ENCODE measurements around the gene C11orf97.
"Not testable (repeated sequence)": the region's sequence is repeated elsewhere in the genome, so short reads cannot be mapped to it uniquely, and the experiment has no call there.

Gene C11orf97

DNA sequence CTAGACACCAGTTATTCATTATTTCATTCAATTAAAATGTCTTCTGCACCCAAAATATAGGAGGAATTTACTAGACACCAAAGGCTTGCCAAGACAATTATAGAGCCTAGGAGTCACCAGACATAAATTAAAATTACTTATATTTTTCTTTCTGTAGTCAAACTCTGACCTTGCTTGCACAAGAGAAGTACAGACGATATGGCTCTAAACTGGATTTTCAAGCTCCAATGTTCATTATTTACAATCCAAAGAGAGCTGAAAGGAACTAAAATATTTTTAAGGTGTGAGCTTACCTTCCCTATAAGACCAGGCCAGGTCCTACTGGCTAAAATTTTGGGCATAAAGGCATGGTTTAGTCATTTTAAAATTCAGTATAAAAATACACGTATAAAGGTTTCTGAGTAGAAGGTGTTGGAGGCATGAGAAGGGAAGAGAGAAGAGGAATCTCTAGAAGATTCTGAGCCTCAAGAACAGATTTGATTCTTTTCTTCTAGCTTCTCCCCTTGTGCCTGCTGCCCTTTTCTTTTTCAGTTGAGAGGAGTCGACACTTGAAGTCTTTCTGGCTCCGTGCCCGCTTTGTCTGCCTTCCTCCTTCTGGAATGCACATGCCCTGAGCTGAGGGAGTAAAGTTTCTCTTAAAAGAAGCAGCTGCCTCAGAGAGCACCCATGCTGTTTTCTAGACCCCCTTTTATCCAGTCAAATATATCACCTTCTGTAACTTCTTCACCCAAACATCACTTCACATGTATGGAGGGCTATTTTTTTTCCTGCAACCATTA, 13.5 kb downstream of the C11orf97 start:
- DNase-seq = peak; percentile 71

DNA sequence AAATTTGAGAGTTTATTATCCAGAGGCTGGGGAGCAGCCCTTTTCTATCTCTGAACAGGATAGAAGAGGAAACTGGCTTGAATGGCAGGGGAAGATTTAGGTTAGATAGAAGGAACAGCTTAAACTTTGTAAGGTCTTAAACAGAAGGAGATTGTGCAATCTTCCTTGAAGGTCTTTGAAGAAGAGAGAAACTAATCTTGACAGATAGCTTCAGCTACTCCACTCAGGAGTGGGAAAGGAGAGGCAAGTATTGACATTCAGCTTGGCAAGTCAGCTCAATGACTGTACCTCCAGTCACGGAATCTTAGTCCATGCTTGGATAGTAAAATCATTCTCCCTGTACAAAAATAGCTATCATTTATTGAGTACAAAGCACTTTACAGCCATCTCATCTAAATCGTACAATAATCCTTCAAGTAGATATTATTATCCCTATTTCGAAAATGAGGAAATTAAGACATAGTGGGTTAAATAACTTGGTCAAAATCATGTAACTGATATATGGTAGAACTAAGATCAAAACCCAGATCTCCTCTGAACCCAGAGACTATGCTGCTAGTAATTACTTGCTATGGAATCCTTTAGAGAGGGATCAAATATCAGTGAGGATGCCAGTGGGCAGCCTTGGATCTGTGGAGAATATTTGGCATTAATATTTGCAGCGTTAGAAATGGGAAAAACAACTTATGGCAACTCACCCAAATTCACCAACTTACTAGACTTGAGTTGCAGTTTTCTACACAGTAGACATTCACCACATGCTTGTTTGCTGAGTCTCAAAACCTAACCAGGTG, 14.6 kb downstream of the C11orf97 start:
- no peak for DNase-seq

- DNase-seq = no peak
Observed at GRCh38 chr11:94528551-94528950, 16.3 kb downstream of the C11orf97 start.

GRCh38 chr11:94532211-94532610, 19.9 kb downstream of the C11orf97 start:
- peak; percentile 11 for DNase-seq

DNA sequence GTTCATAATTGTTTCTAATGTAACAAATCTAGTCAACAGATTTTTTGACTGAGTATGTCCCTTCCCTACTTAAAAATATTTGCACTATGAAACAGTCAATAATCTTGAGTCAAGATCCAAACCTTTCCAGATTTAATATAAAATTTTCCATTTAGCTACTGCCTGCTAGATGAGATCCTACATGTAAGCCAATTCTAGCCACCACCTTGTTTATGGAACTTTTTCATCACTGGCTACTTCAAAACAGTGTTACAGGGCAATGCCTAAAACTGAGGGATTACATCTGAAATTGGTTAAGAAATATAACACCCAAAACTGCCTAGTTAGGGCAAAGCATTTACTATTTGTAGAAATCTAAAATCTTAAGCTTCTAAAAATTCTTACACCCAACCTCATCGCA, 20.9 kb downstream of the C11orf97 start:
- no peak for DNase-seq

DNA sequence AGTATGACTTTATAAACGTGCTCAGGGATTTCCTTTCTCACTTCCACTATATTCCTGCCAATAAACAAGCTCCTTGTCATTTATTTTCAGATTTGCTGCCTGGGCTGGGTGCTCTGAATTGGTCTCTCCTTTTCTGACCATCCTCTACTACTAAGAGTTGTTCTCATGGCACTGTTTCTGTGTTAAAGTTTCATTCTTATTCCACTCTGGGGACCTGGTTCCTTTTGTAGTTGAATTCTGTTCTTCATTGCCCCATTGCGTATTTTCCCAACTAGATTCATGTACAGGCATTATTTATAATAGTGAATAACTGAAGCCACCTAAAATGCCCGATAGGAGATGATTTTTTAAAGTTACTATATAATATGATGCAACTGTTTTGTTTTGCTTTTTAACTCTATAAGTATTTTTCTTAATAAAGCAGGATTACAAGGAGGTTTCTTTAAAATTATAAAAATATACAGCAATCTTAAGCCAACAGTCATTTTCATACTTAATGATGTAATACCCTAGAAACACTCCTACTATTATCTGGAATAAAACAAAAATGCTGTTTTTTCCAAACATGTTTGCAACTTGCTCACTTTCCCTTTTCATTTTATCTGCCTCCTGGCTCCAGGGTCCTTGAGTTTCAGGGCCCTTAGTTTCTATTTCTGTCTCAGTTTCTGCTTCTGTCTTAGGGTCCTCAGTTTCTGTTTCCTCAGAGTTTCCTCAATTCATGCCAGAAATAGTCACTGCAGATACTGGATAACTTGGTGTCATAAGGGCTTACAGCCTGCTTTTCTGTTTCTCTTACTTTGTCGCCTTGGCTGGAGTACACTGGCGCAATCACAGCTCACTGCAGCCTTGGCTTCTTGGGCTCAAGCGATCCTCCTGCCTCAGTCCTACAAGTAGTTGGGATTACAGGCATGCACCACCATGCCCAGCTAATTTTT, 21.7 kb downstream of the C11orf97 start:
- DNase-seq = no peak

DNA sequence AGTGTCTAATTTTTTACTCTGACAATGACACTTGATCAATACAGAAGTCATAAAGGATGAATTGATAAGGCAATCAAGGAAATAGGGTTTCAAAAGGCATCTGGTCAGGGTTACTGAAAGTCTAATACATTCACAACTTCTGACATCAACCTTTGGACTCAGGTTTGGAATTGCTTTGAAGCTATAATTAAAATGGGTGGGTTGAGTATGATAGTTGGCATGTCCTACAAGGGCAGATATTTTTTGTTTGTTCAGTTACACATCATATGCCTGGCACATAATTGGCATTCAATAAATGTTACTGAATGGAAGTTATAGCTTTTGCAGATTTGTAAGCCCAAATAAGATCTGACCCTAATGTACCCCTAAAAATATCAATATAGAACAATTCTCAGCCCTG, 24.1 kb downstream of the C11orf97 start:
- DNase-seq = no peak

- peak; percentile 20 for DNase-seq
Observed at GRCh38 chr11:94537031-94537600, 24.9 kb downstream of the C11orf97 start.

DNA sequence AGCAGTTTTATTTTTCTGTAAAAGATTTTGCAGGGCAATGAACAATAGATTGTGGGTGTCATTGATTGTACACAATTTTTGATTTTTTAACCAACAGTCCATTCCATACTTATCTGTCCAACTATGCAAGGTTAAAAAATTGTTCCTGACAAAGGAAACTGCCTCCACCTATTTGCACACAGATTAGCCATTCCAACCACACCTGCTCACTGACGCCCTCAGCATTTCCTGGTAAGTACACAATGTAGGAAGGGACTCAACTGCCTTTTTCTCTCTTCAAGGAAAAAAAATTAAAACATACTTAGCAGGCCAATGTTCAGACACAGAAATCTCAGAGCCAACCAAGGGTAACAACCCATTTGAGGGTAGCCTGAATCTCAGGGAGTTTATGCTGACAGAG, 27.2 kb downstream of the C11orf97 start:
- no peak for DNase-seq

GRCh38 chr11:94543695-94544645, 31.7 kb downstream of the C11orf97 start, which contains the start of gene FUT4:
TSS of gene FUT4 (plus strand) at chr11:94543921. CDS start at chr11:94544134, 213 bp downstream.
- peak; percentile 69 for DNase-seq

DNA sequence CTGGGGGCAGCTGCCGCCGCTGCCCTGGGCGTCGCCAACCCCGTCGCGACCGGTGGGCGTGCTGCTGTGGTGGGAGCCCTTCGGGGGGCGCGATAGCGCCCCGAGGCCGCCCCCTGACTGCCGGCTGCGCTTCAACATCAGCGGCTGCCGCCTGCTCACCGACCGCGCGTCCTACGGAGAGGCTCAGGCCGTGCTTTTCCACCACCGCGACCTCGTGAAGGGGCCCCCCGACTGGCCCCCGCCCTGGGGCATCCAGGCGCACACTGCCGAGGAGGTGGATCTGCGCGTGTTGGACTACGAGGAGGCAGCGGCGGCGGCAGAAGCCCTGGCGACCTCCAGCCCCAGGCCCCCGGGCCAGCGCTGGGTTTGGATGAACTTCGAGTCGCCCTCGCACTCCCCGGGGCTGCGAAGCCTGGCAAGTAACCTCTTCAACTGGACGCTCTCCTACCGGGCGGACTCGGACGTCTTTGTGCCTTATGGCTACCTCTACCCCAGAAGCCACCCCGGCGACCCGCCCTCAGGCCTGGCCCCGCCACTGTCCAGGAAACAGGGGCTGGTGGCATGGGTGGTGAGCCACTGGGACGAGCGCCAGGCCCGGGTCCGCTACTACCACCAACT, 32.5 kb downstream of the C11orf97 start:
- no peak for DNase-seq

DNA sequence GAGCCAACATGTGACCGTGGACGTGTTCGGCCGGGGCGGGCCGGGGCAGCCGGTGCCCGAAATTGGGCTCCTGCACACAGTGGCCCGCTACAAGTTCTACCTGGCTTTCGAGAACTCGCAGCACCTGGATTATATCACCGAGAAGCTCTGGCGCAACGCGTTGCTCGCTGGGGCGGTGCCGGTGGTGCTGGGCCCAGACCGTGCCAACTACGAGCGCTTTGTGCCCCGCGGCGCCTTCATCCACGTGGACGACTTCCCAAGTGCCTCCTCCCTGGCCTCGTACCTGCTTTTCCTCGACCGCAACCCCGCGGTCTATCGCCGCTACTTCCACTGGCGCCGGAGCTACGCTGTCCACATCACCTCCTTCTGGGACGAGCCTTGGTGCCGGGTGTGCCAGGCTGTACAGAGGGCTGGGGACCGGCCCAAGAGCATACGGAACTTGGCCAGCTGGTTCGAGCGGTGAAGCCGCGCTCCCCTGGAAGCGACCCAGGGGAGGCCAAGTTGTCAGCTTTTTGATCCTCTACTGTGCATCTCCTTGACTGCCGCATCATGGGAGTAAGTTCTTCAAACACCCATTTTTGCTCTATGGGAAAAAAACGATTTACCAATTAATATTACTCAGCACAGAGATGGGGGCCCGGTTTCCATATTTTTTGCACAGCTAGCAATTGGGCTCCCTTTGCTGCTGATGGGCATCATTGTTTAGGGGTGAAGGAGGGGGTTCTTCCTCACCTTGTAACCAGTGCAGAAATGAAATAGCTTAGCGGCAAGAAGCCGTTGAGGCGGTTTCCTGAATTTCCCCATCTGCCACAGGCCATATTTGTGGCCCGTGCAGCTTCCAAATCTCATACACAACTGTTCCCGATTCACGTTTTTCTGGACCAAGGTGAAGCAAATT, 33.3 kb downstream of the C11orf97 start:
- no peak for DNase-seq

DNA sequence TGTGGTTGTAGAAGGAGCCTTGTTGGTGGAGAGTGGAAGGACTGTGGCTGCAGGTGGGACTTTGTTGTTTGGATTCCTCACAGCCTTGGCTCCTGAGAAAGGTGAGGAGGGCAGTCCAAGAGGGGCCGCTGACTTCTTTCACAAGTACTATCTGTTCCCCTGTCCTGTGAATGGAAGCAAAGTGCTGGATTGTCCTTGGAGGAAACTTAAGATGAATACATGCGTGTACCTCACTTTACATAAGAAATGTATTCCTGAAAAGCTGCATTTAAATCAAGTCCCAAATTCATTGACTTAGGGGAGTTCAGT, 33.9 kb downstream of the C11orf97 start:
- no peak for DNase-seq

GRCh38 chr11:94546886-94547285, 34.6 kb downstream of the C11orf97 start:
- DNase-seq = no peak

DNA sequence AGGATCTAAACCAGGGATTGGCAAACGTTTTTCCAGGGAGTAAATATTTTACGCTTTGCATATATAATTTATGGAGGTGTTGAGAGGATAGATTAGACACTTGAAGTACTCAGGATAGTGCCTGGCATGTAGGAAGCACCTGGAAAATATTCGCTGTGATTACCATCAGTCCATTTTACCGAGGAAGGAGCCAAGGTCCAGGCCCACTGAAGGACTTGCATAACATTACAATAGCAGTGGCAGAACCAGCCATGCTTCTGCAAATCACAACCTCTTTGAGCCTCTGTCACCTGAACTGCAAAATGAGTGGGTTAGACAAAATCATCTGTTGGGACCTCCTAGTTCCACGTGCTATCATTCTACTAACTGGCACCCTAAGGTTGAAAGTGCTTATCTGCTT, 36.9 kb downstream of the C11orf97 start:
- DNase-seq = no peak

DNA sequence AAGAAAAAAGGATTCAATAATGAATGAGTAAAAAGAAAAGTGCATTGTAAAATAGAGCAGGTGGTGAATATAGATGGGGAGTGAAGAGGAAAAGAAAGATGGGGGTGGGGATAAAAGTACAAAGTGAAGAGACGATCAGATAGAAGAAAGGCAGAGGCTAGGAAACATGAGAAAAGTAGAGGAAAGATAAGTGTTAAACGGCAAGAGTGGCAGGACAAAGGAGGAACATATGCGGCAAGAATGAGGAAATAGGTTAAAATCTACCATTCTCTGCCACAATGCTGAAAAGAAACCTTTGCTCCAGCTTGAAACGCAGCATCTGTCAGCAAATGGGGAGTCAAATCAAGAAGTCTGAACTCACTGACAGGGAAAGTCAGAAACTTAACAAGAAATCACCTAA, 38.3 kb downstream of the C11orf97 start:
- no peak for DNase-seq

DNA sequence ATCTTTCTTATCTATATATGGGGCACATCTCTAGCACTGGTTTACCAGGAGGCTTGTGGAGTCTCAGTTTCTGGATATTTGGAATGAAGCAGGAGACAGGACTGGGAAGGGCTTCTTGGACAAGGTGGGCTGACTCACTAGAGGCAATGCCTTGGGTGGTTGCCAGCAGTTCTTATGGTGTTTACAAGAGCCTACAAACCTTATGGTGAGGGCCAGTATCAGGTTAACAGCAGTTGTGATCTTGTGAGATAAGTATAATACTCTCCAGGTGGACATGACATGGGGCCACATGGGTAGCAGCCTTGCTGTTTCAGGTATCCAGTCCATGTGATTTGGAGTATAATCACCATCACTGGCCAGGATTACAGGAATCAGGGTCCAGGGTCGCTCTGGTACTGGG, 41.7 kb downstream of the C11orf97 start:
- DNase-seq = no peak

- not testable (repeated sequence) for DNase-seq
Observed at GRCh38 chr11:94555752-94556329, 43.6 kb downstream of the C11orf97 start.

DNA sequence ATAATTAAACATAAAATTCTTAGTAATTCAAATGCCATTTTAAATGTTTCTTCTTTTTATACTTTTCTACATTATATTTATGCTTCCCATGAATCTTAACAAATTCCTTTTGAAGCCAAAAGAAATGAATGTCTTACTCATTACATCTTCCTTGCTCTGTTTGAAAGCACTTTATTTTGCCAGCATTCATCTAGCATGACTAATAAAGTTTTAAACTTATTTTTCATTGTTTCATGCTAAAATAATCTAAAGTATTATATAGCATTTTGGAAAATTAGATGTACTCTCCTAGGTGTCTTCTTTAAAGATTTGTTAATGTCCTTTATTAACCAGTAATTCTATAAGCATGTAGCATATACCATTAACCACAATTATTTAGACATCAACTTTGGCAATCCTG, 45.2 kb downstream of the C11orf97 start:
- DNase-seq = peak; percentile 15

GRCh38 chr11:94557992-94558391, 45.7 kb downstream of the C11orf97 start:
- no peak for DNase-seq

All from kidney glomerular epithelial cell (primary cell).